GM18909 (cell line): ENCODE data around the gene TMEM87B.

Experiments used
- ATAC-seq: cut with Tn5 transposase; IDR thresholded peaks from one replicate; pipeline ENCODE4 v1.9.1; 2021; ENCODE audit warnings: mild to moderate bottlenecking; ENCODE audit not compliant: unreplicated experiment, poor library complexity

TMEM87B gene

GRCh38 chr2:112054847-112055729 is at the start of gene TMEM87B:
Gene TMEM87B, plus strand, starts transcription at chr2:112055269. Its CDS starts 323 bp downstream, at chr2:112055592.
- peak; percentile 68 for ATAC-seq

GRCh38 chr2:112005406-112006075 is 49.5 kb upstream of the TMEM87B start:
- no peak for ATAC-seq

- no peak for ATAC-seq
Observed at GRCh38 chr2:112006076-112006410, 49.0 kb upstream of the TMEM87B start.

GRCh38 chr2:112007493-112007892 is 47.6 kb upstream of the TMEM87B start:
- ATAC-seq = no peak

- ATAC-seq = no peak
Observed at GRCh38 chr2:112008910-112009485, 46.1 kb upstream of the TMEM87B start.

GRCh38 chr2:112010751-112011150 is 44.3 kb upstream of the TMEM87B start:
- no peak for ATAC-seq

- no peak for ATAC-seq
Observed at GRCh38 chr2:112012556-112012955, 42.5 kb upstream of the TMEM87B start.

GRCh38 chr2:112018846-112019245 is 36.2 kb upstream of the TMEM87B start:
- ATAC-seq = no peak

GRCh38 chr2:112019569-112019982 is 35.5 kb upstream of the TMEM87B start:
- ATAC-seq = no peak

- ATAC-seq = no peak
Observed at GRCh38 chr2:112020561-112020960, 34.5 kb upstream of the TMEM87B start.

- ATAC-seq = no peak
Observed at GRCh38 chr2:112021290-112021689, 33.8 kb upstream of the TMEM87B start.

GRCh38 chr2:112021781-112022231 is 33.3 kb upstream of the TMEM87B start:
- ATAC-seq = no peak

GRCh38 chr2:112023707-112024106 is 31.4 kb upstream of the TMEM87B start:
- no peak for ATAC-seq

GRCh38 chr2:112024231-112024630 is 30.8 kb upstream of the TMEM87B start:
- ATAC-seq = no peak

GRCh38 chr2:112024896-112025491 is 30.1 kb upstream of the TMEM87B start:
- no peak for ATAC-seq

- ATAC-seq = no peak
Observed at GRCh38 chr2:112026509-112026908, 28.6 kb upstream of the TMEM87B start.

- no peak for ATAC-seq
Observed at GRCh38 chr2:112027767-112028166, 27.3 kb upstream of the TMEM87B start.

- no peak for ATAC-seq
Observed at GRCh38 chr2:112029164-112029563, 25.9 kb upstream of the TMEM87B start.

- ATAC-seq = no peak
Observed at GRCh38 chr2:112031473-112032223, 23.4 kb upstream of the TMEM87B start.

- ATAC-seq = no peak
Observed at GRCh38 chr2:112032224-112032586, 22.9 kb upstream of the TMEM87B start.
